Right cardiac atrium (tissue), 5 donors: Measurements from ENCODE around the gene MAP1B. TPM values are rescaled to one million over a fixed set of nuclear protein-coding genes. Genes with fewer than 3 reads are reported as not detected.
A peak's percentile ranks its signal among the peaks of the same experiment; 100 is the strongest.

Source experiments
- ATAC-seq, 2 donors: fragments of 200-7000 bp; cut with Tn5 transposase; one replicate each; pipeline versions ENCODE4 v1.8.0 to v1.9.1; 2020; ENCODE audit warnings: moderate library complexity in 2 of 2, mild to moderate bottlenecking in 1 of 2
- DNase-seq, 3 donors: peaks; one replicate each; pipeline ENCODE4 v3.0.0-alpha.2; 2020
- H3K27ac ChIP-seq: one replicate; pipeline ENCODE4 v1.5.1; 2013; ENCODE audit warnings: mild to moderate bottlenecking, low read length, control low read depth, moderate library complexity
- H3K27me3 ChIP-seq: one replicate; pipeline ENCODE4 v1.6.1; 2013; ENCODE audit not compliant: control insufficient read depth, insufficient read depth
- H3K4me1 ChIP-seq: one replicate; pipeline ENCODE4 v1.6.1; 2013; ENCODE audit warnings: low read length; ENCODE audit not compliant: control insufficient read depth, insufficient read depth
- H3K4me3 ChIP-seq: one replicate; pipeline ENCODE4 v1.5.1; 2013; ENCODE audit warnings: low read length, control low read depth
- H3K9me3 ChIP-seq: one replicate; pipeline ENCODE4 v1.6.1; 2013; ENCODE audit warnings: low read length; ENCODE audit not compliant: control insufficient read depth
- WGBS: extraction: QIAGEN DNeasy Blood & Tissue Kit; methylation state at CpG from one replicate; pipeline ENCODE4 v1.1.7; 2013; 5-methylcytosine and 5-hydroxymethylcytosine counted together
- intact Hi-C, 4 donors: fragments of 100-400 bp; cut with DNase I; formaldehyde crosslinking; loops; one replicate each; pipeline versions ENCODE4 v1.11.0 to v1.14.0; 2022 to 2023
- polyA plus RNA-seq: library from polyadenylated mRNA; stranded (reverse); fragments of 200-250 nt; gene quantifications from one replicate; pipeline ENCODE4 v1.2.3, GENCODE V29; 2013
- total RNA-seq, 4 donors: library from RNA; stranded (reverse); fragmentation: NEBNext Ultra II Directional; extraction: Animal tissue kit (Norgen Biotek cat#: 25700); gene quantifications; one replicate each; pipeline ENCODE4 v1.2.1, GENCODE V29; 2021
- donor health status: healthy with polysubstance abuse.
- donor health status: DM: no; HTN: yes; CAD: no.
- donor health status: DM: no; HTN: no; CAD: no.
- donor health status: DM: no; HTN: yes; CAD: no; lungs with severe emphysema.
- donor health status: DM: yes; HTN: yes; CAD: no.

MAP1B gene
- total and polyA plus RNA-seq, 5 donors = 19.7 to 196 (median 94.9) TPM

GRCh38 chr5:72133212-72133990, 26.1 kb downstream of the MAP1B start:
- peak in 1 of 2 donors; percentile 27 for ATAC-seq

GRCh38 chr5:72134226-72134899, 27.1 kb downstream of the MAP1B start:
- 59% methylated on average over 7 of the region's 7 CpGs for WGBS
- Histone ChIP-seq H3K4me3 (no peak overlapping the region), H3K4me1 (peaks cover 6% of the 10 kb centered on the region), H3K27ac (peak overlapping the region; percentile 27), H3K27me3 (no peaks in the 10 kb centered on the region), H3K9me3 (no peaks in the 10 kb centered on the region)
- intact Hi-C loops = loop anchor here in 1 of 4 donors (10.0 kb wide), 1 partner anchor 170 kb away; no protein-coding TSS in a partner anchor
- ATAC-seq (no peak), DNase-seq (no peak)

More at GRCh38 chr5:72133212-72133990, 26.1 kb downstream of the MAP1B start:
- H3K27me3 ChIP-seq = no peaks in the 10 kb centered on the region
- H3K4me3 ChIP-seq = no peak overlapping the region
- 95% methylated on average over 4 of the region's 4 CpGs for WGBS
- intact Hi-C loops = loop anchor here in 1 of 4 donors (10.0 kb wide), 1 partner anchor 171 kb away; no protein-coding TSS in a partner anchor
- no peak for DNase-seq
- peak overlapping the region; percentile 4 for H3K27ac ChIP-seq
- peaks cover 6% of the 10 kb centered on the region for H3K4me1 ChIP-seq
- H3K9me3 ChIP-seq = no peaks in the 10 kb centered on the region

GRCh38 chr5:72137826-72138409, 30.6 kb downstream of the MAP1B start:
- 61% methylated on average over 2 of the region's 2 CpGs for WGBS
- H3K4me1 ChIP-seq = peaks cover 14% of the 10 kb centered on the region
- H3K4me3 ChIP-seq = no peak overlapping the region
- no peak for DNase-seq
- no peaks in the 10 kb centered on the region for H3K9me3 ChIP-seq
- intact Hi-C loops = loop anchor here in 1 of 4 donors (10.0 kb wide), 1 partner anchor 167 kb away; no protein-coding TSS in a partner anchor
- no peak overlapping the region for H3K27ac ChIP-seq
- ATAC-seq = no peak
- H3K27me3 ChIP-seq = no peaks in the 10 kb centered on the region

- H3K4me3 ChIP-seq = no peak overlapping the region
- H3K9me3 ChIP-seq = no peaks in the 10 kb centered on the region
- intact Hi-C loops = loop anchor here in 1 of 4 donors (10.0 kb wide), 1 partner anchor 166 kb away; no protein-coding TSS in a partner anchor
- peaks cover 13% of the 10 kb centered on the region for H3K4me1 ChIP-seq
- peak; percentile 33 to 60 for ATAC-seq
- no peak for DNase-seq
- WGBS = 42% methylated on average over 8 of the region's 8 CpGs
- no peaks in the 10 kb centered on the region for H3K27me3 ChIP-seq
- peak overlapping the region; percentile 57 for H3K27ac ChIP-seq
These were observed 31.8 kb downstream of the MAP1B start for GRCh38 chr5:72138943-72139521.

- no peaks in the 10 kb centered on the region for H3K9me3 ChIP-seq
These were observed 33.4 kb downstream of the MAP1B start for GRCh38 chr5:72140711-72141110.

GRCh38 chr5:72141440-72142355, 34.4 kb downstream of the MAP1B start:
- DNase-seq (peak; percentile 36 to 61 (median 58)), ATAC-seq (peak; percentile 80 to 83)
- peak overlapping the region; percentile 56 for H3K27ac ChIP-seq
- no peaks in the 10 kb centered on the region for H3K27me3 ChIP-seq
- H3K9me3 ChIP-seq = no peaks in the 10 kb centered on the region
- H3K4me3 ChIP-seq = no peak overlapping the region
- peaks cover 13% of the 10 kb centered on the region for H3K4me1 ChIP-seq
- 45% methylated on average over 8 of the region's 8 CpGs for WGBS
- intact Hi-C loops = loop anchor here in 1 of 4 donors (10.0 kb wide), 1 partner anchor 163 kb away; no protein-coding TSS in a partner anchor

More at GRCh38 chr5:72140711-72141110, 33.4 kb downstream of the MAP1B start:
- 96% methylated on average over 7 of the region's 7 CpGs for WGBS
- Histone ChIP-seq H3K27me3 (no peaks in the 10 kb centered on the region), H3K4me3 (no peak overlapping the region), H3K4me1 (peaks cover 9% of the 10 kb centered on the region), H3K27ac (peak overlapping the region; percentile 56)
- DNase-seq = no peak
- ATAC-seq = no peak
- intact Hi-C loops = loop anchor here in 1 of 4 donors (10.0 kb wide), 1 partner anchor 164 kb away; no protein-coding TSS in a partner anchor

- Histone ChIP-seq H3K4me3 (no peak overlapping the region), H3K9me3 (no peaks in the 10 kb centered on the region), H3K27me3 (no peaks in the 10 kb centered on the region), H3K27ac (no peak overlapping the region), H3K4me1 (peaks cover 13% of the 10 kb centered on the region)
- DNase-seq (no peak), ATAC-seq (no peak)
- intact Hi-C loops = loop anchor here in 1 of 4 donors (10.0 kb wide), 1 partner anchor 160 kb away; no protein-coding TSS in a partner anchor
- 92% methylated on average over 2 of the region's 2 CpGs for WGBS
These were observed 37.5 kb downstream of the MAP1B start for GRCh38 chr5:72144762-72145161.

- H3K27me3 ChIP-seq = no peaks in the 10 kb centered on the region
- no peaks in the 10 kb centered on the region for H3K9me3 ChIP-seq
- ATAC-seq = no peak
- H3K4me3 ChIP-seq = no peak overlapping the region
- DNase-seq = no peak
- no peak overlapping the region for H3K27ac ChIP-seq
- peaks cover 13% of the 10 kb centered on the region for H3K4me1 ChIP-seq
- intact Hi-C loops = loop anchor here in 1 of 4 donors (10.0 kb wide), 1 partner anchor 159 kb away; no protein-coding TSS in a partner anchor
- WGBS = 38% methylated on average over 1 of the region's 1 CpG
These were observed 38.1 kb downstream of the MAP1B start for GRCh38 chr5:72145348-72145747.

GRCh38 chr5:72146056-72146455, 38.8 kb downstream of the MAP1B start:
- Histone ChIP-seq H3K27me3 (no peaks in the 10 kb centered on the region), H3K9me3 (no peaks in the 10 kb centered on the region), H3K4me3 (no peak overlapping the region), H3K27ac (no peak overlapping the region), H3K4me1 (peaks cover 13% of the 10 kb centered on the region)
- DNase-seq (no peak), ATAC-seq (no peak)
- 97% methylated on average over 3 of the region's 3 CpGs for WGBS
- intact Hi-C loops = loop anchor here in 1 of 4 donors (10.0 kb wide), 1 partner anchor 159 kb away; no protein-coding TSS in a partner anchor
